ENCODE results near the gene SND1.
A peak's percentile ranks its signal among the peaks of the same experiment; 100 is the strongest.

Gene SND1

GRCh38 chr7:127840226-127840951 lies 188.4 kb downstream of the SND1 start:
- DNase-seq = no peak

- DNase-seq = no peak
These were observed 192.2 kb downstream of the SND1 start for GRCh38 chr7:127844165-127844564.

GRCh38 chr7:127844707-127845331 lies 192.8 kb downstream of the SND1 start:
- peak; percentile 51 for DNase-seq

- DNase-seq = no peak
These were observed 193.7 kb downstream of the SND1 start for GRCh38 chr7:127845522-127846214.

GRCh38 chr7:127847641-127848040 lies 195.6 kb downstream of the SND1 start:
- DNase-seq = no peak

GRCh38 chr7:127848241-127848640 lies 196.2 kb downstream of the SND1 start:
- DNase-seq = no peak

- no peak for DNase-seq
These were observed 198.2 kb downstream of the SND1 start for GRCh38 chr7:127850195-127850594.

GRCh38 chr7:127854383-127854782 lies 202.4 kb downstream of the SND1 start:
- no peak for DNase-seq

- DNase-seq = no peak
These were observed 205.5 kb downstream of the SND1 start for GRCh38 chr7:127857464-127857841.

- no peak for DNase-seq
These were observed 206.3 kb downstream of the SND1 start for GRCh38 chr7:127858091-127858914.

GRCh38 chr7:127858915-127859189 lies 206.9 kb downstream of the SND1 start:
- no peak for DNase-seq

GRCh38 chr7:127859330-127859729 lies 207.3 kb downstream of the SND1 start:
- no peak for DNase-seq

- no peak for DNase-seq
These were observed 210.5 kb downstream of the SND1 start for GRCh38 chr7:127862525-127862924.

- no peak for DNase-seq
These were observed 211.1 kb downstream of the SND1 start for GRCh38 chr7:127863082-127863481.

GRCh38 chr7:127865466-127865865 lies 213.5 kb downstream of the SND1 start:
- DNase-seq = no peak

- no peak for DNase-seq
These were observed 218.4 kb downstream of the SND1 start for GRCh38 chr7:127870231-127870907.

- DNase-seq = no peak
These were observed 219.2 kb downstream of the SND1 start for GRCh38 chr7:127871226-127871625.

GRCh38 chr7:127872122-127872521 lies 220.1 kb downstream of the SND1 start:
- no peak for DNase-seq

GRCh38 chr7:127873151-127873550 lies 221.2 kb downstream of the SND1 start:
- no peak for DNase-seq

- DNase-seq = no peak
These were observed 222.0 kb downstream of the SND1 start for GRCh38 chr7:127873715-127874636.

GRCh38 chr7:127874951-127875608 lies 223.1 kb downstream of the SND1 start:
- DNase-seq = no peak
